ENCODE measurements around the gene WNT7B. TPM values are rescaled to one million over a fixed set of nuclear protein-coding genes. Genes with fewer than 3 reads are reported as not detected.

The WNT7B gene
- total RNA-seq, 5 donors from 2014 or later (not counting 1 experiment from before 2014, with no cell fraction given) = 0.15 TPM; not detected in 4

- Mint-ChIP-seq H3K27ac (no peak overlapping the region), H3K4me3 (no peak overlapping the region), H3K27me3 (peaks cover 16 to 34% of the 10 kb centered on the region in 2 donors), H3K9me3 (no peaks in the 10 kb centered on the region), H3K36me3 (no peaks in the 10 kb centered on the region), H3K4me1 (no peaks in the 10 kb centered on the region)
- CTCF ChIA-PET = no interaction called here
- H3K4me1 ChIP-seq (ENCODE audit: control insufficient read depth in 1 of 2, extremely low read depth in 1 of 2, insufficient read depth in 2 of 2, low read length in 2 of 2) = no peaks in the 10 kb centered on the region
- 73% methylated on average over 4 of the region's 5 CpGs for WGBS (ENCODE audit: insufficient coverage)
- DNase-seq (no peak), ATAC-seq (replicated peaks in 1 of 4) (no peak)
- no peak overlapping the region for H3K4me3 ChIP-seq (ENCODE audit: control insufficient read depth in 1 of 2, extremely low read depth in 1 of 2, low read length in 1 of 2)
- no peaks in the 10 kb centered on the region for H3K9me3 ChIP-seq
- H3K36me3 ChIP-seq (ENCODE audit: control insufficient read depth in 2 of 2, extremely low read depth in 1 of 2, insufficient read depth in 1 of 2, low read length in 1 of 2) = no peaks in the 10 kb centered on the region
- peaks cover 0 to 45% of the 10 kb centered on the region in 2 experiments for H3K27me3 ChIP-seq (replicated peaks in 1 of 2; ENCODE audit: control insufficient read depth in 2 of 2, extremely low read depth in 1 of 2, insufficient read depth in 2 of 2, low read length in 1 of 2)
- no peak overlapping the region for H3K27ac ChIP-seq (ENCODE audit: low read length)
- POLR2A ChIA-PET = no interaction called here
Measured at GRCh38 chr22:45896964-45897538, 79.9 kb downstream of the WNT7B start.

- H3K27ac Mint-ChIP-seq = no peak overlapping the region
- 81% methylated on average over 16 of the region's 20 CpGs for whole genome bisulfite sequencing (ENCODE audit: insufficient coverage)
Measured at GRCh38 chr22:45896153-45896951, 80.6 kb downstream of the WNT7B start.

GRCh38 chr22:45895436-45896152, 81.4 kb downstream of the WNT7B start:
- 91% methylated on average over 15 of the region's 17 CpGs for WGBS (ENCODE audit: insufficient coverage)
- no peaks in the 10 kb centered on the region for H3K36me3 Mint-ChIP-seq
- peaks cover 20 to 38% of the 10 kb centered on the region in 2 donors for H3K27me3 Mint-ChIP-seq
- Histone ChIP-seq H3K27me3 (replicated peaks in 1 of 2; ENCODE audit: control insufficient read depth in 2 of 2, extremely low read depth in 1 of 2, insufficient read depth in 2 of 2, low read length in 1 of 2) (peaks cover 0 to 55% of the 10 kb centered on the region in 2 experiments), H3K36me3 (ENCODE audit: control insufficient read depth in 2 of 2, extremely low read depth in 1 of 2, insufficient read depth in 1 of 2, low read length in 1 of 2) (no peaks in the 10 kb centered on the region), H3K4me1 (ENCODE audit: control insufficient read depth in 1 of 2, extremely low read depth in 1 of 2, insufficient read depth in 2 of 2, low read length in 2 of 2) (no peaks in the 10 kb centered on the region), H3K9me3 (no peaks in the 10 kb centered on the region), H3K27ac (ENCODE audit: low read length) (no peak overlapping the region), H3K4me3 (ENCODE audit: control insufficient read depth in 1 of 2, extremely low read depth in 1 of 2, low read length in 1 of 2) (no peak overlapping the region)
- no peak overlapping the region for H3K27ac Mint-ChIP-seq
- no peak for ATAC-seq (replicated peaks in 1 of 4)
- ChIA-PET POLR2A (no interaction called here), CTCF (no interaction called here)
- DNase-seq = no peak
- H3K4me3 Mint-ChIP-seq = no peak overlapping the region
- H3K9me3 Mint-ChIP-seq = no peaks in the 10 kb centered on the region
- H3K4me1 Mint-ChIP-seq = no peaks in the 10 kb centered on the region

More at GRCh38 chr22:45896153-45896951, 80.6 kb downstream of the WNT7B start:
- Mint-ChIP-seq H3K9me3 (no peaks in the 10 kb centered on the region), H3K4me3 (no peak overlapping the region), H3K36me3 (no peaks in the 10 kb centered on the region), H3K27me3 (peaks cover 20 to 38% of the 10 kb centered on the region in 2 donors), H3K4me1 (no peaks in the 10 kb centered on the region)
- no peak for ATAC-seq (replicated peaks in 1 of 4)
- H3K4me1 ChIP-seq (ENCODE audit: control insufficient read depth in 1 of 2, extremely low read depth in 1 of 2, insufficient read depth in 2 of 2, low read length in 2 of 2) = no peaks in the 10 kb centered on the region
- no peak for DNase-seq
- no peaks in the 10 kb centered on the region for H3K36me3 ChIP-seq (ENCODE audit: control insufficient read depth in 2 of 2, extremely low read depth in 1 of 2, insufficient read depth in 1 of 2, low read length in 1 of 2)
- peaks cover 0 to 50% of the 10 kb centered on the region in 2 experiments for H3K27me3 ChIP-seq (replicated peaks in 1 of 2; ENCODE audit: control insufficient read depth in 2 of 2, extremely low read depth in 1 of 2, insufficient read depth in 2 of 2, low read length in 1 of 2)
- CTCF ChIA-PET = no interaction called here
- no peaks in the 10 kb centered on the region for H3K9me3 ChIP-seq
- no peak overlapping the region for H3K27ac ChIP-seq (ENCODE audit: low read length)
- POLR2A ChIA-PET = no interaction called here
- H3K4me3 ChIP-seq (ENCODE audit: control insufficient read depth in 1 of 2, extremely low read depth in 1 of 2, low read length in 1 of 2) = no peak overlapping the region

GRCh38 chr22:45893516-45893915, 83.4 kb downstream of the WNT7B start:
- Histone ChIP-seq H3K27ac (ENCODE audit: low read length) (no peak overlapping the region), H3K4me1 (ENCODE audit: control insufficient read depth in 1 of 2, extremely low read depth in 1 of 2, insufficient read depth in 2 of 2, low read length in 2 of 2) (no peaks in the 10 kb centered on the region), H3K27me3 (replicated peaks in 1 of 2; ENCODE audit: control insufficient read depth in 2 of 2, extremely low read depth in 1 of 2, insufficient read depth in 2 of 2, low read length in 1 of 2) (peaks cover 0 to 65% of the 10 kb centered on the region in 2 experiments), H3K4me3 (ENCODE audit: control insufficient read depth in 1 of 2, extremely low read depth in 1 of 2, low read length in 1 of 2) (no peak overlapping the region), H3K9me3 (no peaks in the 10 kb centered on the region), H3K36me3 (ENCODE audit: control insufficient read depth in 2 of 2, extremely low read depth in 1 of 2, insufficient read depth in 1 of 2, low read length in 1 of 2) (no peaks in the 10 kb centered on the region)
- H3K4me1 Mint-ChIP-seq = no peaks in the 10 kb centered on the region
- ATAC-seq (replicated peaks in 1 of 4) (peak in 1 of 4 experiments; percentile 53), DNase-seq (peak in 1 of 35 experiments; percentile 29)
- H3K9me3 Mint-ChIP-seq = no peaks in the 10 kb centered on the region
- 79% methylated on average over 9 of the region's 9 CpGs for WGBS (ENCODE audit: insufficient coverage)
- peaks cover 13 to 31% of the 10 kb centered on the region in 2 donors for H3K27me3 Mint-ChIP-seq
- no peaks in the 10 kb centered on the region for H3K36me3 Mint-ChIP-seq
- no peak overlapping the region for H3K27ac Mint-ChIP-seq
- ChIA-PET CTCF (interaction anchor here in 1 of 2 donors (0.7 kb wide), 1 partner anchor 29 kb away, joined by 3 read pairs; no protein-coding TSS in a partner anchor), POLR2A (no interaction called here)
- H3K4me3 Mint-ChIP-seq = no peak overlapping the region

GRCh38 chr22:45892681-45893461, 84.1 kb downstream of the WNT7B start:
- DNase-seq (no peak), ATAC-seq (replicated peaks in 1 of 4) (no peak)
- Mint-ChIP-seq H3K36me3 (no peaks in the 10 kb centered on the region), H3K4me1 (no peaks in the 10 kb centered on the region), H3K27ac (no peak overlapping the region), H3K4me3 (no peak overlapping the region), H3K9me3 (no peaks in the 10 kb centered on the region), H3K27me3 (peaks cover 13 to 35% of the 10 kb centered on the region in 2 donors)
- Histone ChIP-seq H3K4me1 (ENCODE audit: control insufficient read depth in 1 of 2, extremely low read depth in 1 of 2, insufficient read depth in 2 of 2, low read length in 2 of 2) (no peaks in the 10 kb centered on the region), H3K27me3 (replicated peaks in 1 of 2; ENCODE audit: control insufficient read depth in 2 of 2, extremely low read depth in 1 of 2, insufficient read depth in 2 of 2, low read length in 1 of 2) (peaks cover 0 to 68% of the 10 kb centered on the region in 2 experiments), H3K4me3 (ENCODE audit: control insufficient read depth in 1 of 2, extremely low read depth in 1 of 2, low read length in 1 of 2) (no peak overlapping the region), H3K27ac (ENCODE audit: low read length) (no peak overlapping the region), H3K36me3 (ENCODE audit: control insufficient read depth in 2 of 2, extremely low read depth in 1 of 2, insufficient read depth in 1 of 2, low read length in 1 of 2) (no peaks in the 10 kb centered on the region), H3K9me3 (no peaks in the 10 kb centered on the region)
- CTCF ChIA-PET = interaction anchor here in 1 of 2 donors (0.6 kb wide), 1 partner anchor 29 kb away, joined by 3 read pairs; no protein-coding TSS in a partner anchor
- POLR2A ChIA-PET = no interaction called here
- 72% methylated on average over 15 of the region's 16 CpGs for WGBS (ENCODE audit: insufficient coverage)
